SK-N-SH treated with all-trans-retinoic acid at 6 μM for 48 hours (cell line): ENCODE results near the gene SIRPA.
A peak's percentile ranks its signal among the peaks of the same experiment; 100 is the strongest.

Experiments used
- ATAC-seq: fragments of 200-7000 bp; cut with Tn5 transposase; 3 replicates; pipeline ENCODE4 v1.9.1; 2020; ENCODE audit warnings: mild to moderate bottlenecking, moderate library complexity
- ARNTL ChIP-seq: fragments of 450-650 bp; formaldehyde crosslinking; IDR thresholded peaks from 2 replicates; pipeline ENCODE4 v1.5.0; 2020; ENCODE audit warnings: low read depth, mild to moderate bottlenecking, moderate library complexity, borderline replicate concordance
- BACH2 ChIP-seq: fragments of 250-450 bp; sonication (Bioruptor Pico); IDR thresholded peaks from 2 replicates; pipeline ENCODE4 v1.9.0; 2021; ENCODE audit warnings: mild to moderate bottlenecking, borderline replicate concordance
- CREB5 ChIP-seq: fragments of 250-450 bp; sonication (Bioruptor Pico); IDR thresholded peaks from 2 replicates; pipeline ENCODE4 v1.5.1; 2020; ENCODE audit warnings: low read depth, mild to moderate bottlenecking, moderate library complexity
- CSDC2 ChIP-seq: fragments of 250-450 bp; sonication (Bioruptor Pico); IDR thresholded peaks from 2 replicates; pipeline ENCODE4 v1.5.0; 2020; ENCODE audit warnings: mild to moderate bottlenecking, moderate library complexity
- CSRNP3 ChIP-seq: fragments of 250-450 bp; sonication (Bioruptor Pico); IDR thresholded peaks from 2 replicates; pipeline ENCODE4 v1.5.1; 2021; ENCODE audit warnings: mild to moderate bottlenecking, moderate library complexity
- ESRRG ChIP-seq: fragments of 250-450 bp; sonication (Bioruptor Pico); IDR thresholded peaks from 2 replicates; pipeline ENCODE4 v1.6.1; 2021; ENCODE audit warnings: mild to moderate bottlenecking
- GLIS3 ChIP-seq: fragments of 250-450 bp; sonication (Bioruptor Pico); IDR thresholded peaks from 2 replicates; pipeline ENCODE4 v1.5.0; 2020; ENCODE audit warnings: mild to moderate bottlenecking, moderate library complexity
- ISL1 ChIP-seq: fragments of 250-450 bp; sonication (Bioruptor Pico); IDR thresholded peaks from 2 replicates; pipeline ENCODE4 v2.1.2; 2022; ENCODE audit warnings: mild to moderate bottlenecking, moderate library complexity
- OSR1 ChIP-seq: fragments of 250-450 bp; sonication (Bioruptor Pico); IDR thresholded peaks from 2 replicates; pipeline ENCODE4 v1.8.0; 2022; ENCODE audit warnings: moderate library complexity, mild to moderate bottlenecking, inconsistent platforms
- PATZ1 ChIP-seq: fragments of 250-450 bp; sonication (Bioruptor Pico); IDR thresholded peaks from 2 replicates; pipeline ENCODE4 v1.8.0; 2020; ENCODE audit warnings: mild to moderate bottlenecking, moderate library complexity, borderline replicate concordance
- POU6F1 ChIP-seq: fragments of 250-450 bp; sonication (Bioruptor Pico); IDR thresholded peaks from 2 replicates; pipeline ENCODE4 v1.8.0; 2021; ENCODE audit warnings: low read depth, mild to moderate bottlenecking, moderate library complexity, borderline replicate concordance
- PPARA ChIP-seq: fragments of 250-450 bp; sonication (Bioruptor Pico); IDR thresholded peaks from 2 replicates; pipeline ENCODE4 v1.5.0; 2020; ENCODE audit warnings: mild to moderate bottlenecking, borderline replicate concordance
- RARB ChIP-seq: fragments of 250-450 bp; sonication (Bioruptor Pico); IDR thresholded peaks from 2 replicates; pipeline ENCODE4 v1.8.0; 2021; ENCODE audit warnings: mild to moderate bottlenecking, moderate library complexity
- SNAI2 ChIP-seq: fragments of 250-450 bp; sonication (Bioruptor Pico); IDR thresholded peaks from 2 replicates; pipeline ENCODE4 v1.5.0; 2020; ENCODE audit warnings: mild to moderate bottlenecking, moderate library complexity
- TCF4 ChIP-seq: fragments of 250-450 bp; sonication (Bioruptor Pico); IDR thresholded peaks from 2 replicates; pipeline ENCODE4 v1.8.0; 2021; ENCODE audit warnings: mild to moderate bottlenecking, moderate library complexity, borderline replicate concordance
- TOX ChIP-seq: fragments of 250-450 bp; sonication (Bioruptor Pico); IDR thresholded peaks from 2 replicates; pipeline ENCODE4 v1.8.0; 2021; ENCODE audit warnings: mild to moderate bottlenecking, moderate library complexity, borderline replicate concordance
- TSHZ2 ChIP-seq: fragments of 250-450 bp; sonication (Bioruptor Pico); IDR thresholded peaks from 2 replicates; pipeline ENCODE4 v1.5.0; 2020; ENCODE audit warnings: mild to moderate bottlenecking, moderate library complexity
- ZC3H10 ChIP-seq: fragments of 250-450 bp; sonication (Bioruptor Pico); IDR thresholded peaks from 2 replicates; pipeline ENCODE4 v1.5.1; 2021; ENCODE audit warnings: mild to moderate bottlenecking, moderate library complexity
- ZFP3 ChIP-seq: fragments of 250-450 bp; sonication (Bioruptor Pico); IDR thresholded peaks from 2 replicates; pipeline ENCODE4 v1.5.0; 2020; ENCODE audit warnings: mild to moderate bottlenecking, moderate library complexity
- ZFP30 ChIP-seq: fragments of 450-650 bp; formaldehyde crosslinking; IDR thresholded peaks from 2 replicates; pipeline ENCODE4 v1.5.0; 2022; ENCODE audit warnings: mild to moderate bottlenecking, moderate library complexity
- ZNF565 ChIP-seq: fragments of 450-650 bp; formaldehyde crosslinking; conservative IDR thresholded peaks from 2 replicates; pipeline ENCODE4 v1.5.0; 2020; ENCODE audit warnings: low read depth, mild to moderate bottlenecking, moderate library complexity
- ZNF70 ChIP-seq: fragments of 450-650 bp; formaldehyde crosslinking; IDR thresholded peaks from 2 replicates; pipeline ENCODE4 v1.5.0; 2020; ENCODE audit warnings: mild to moderate bottlenecking, moderate library complexity
- ZNF8 ChIP-seq: fragments of 450-650 bp; formaldehyde crosslinking; IDR thresholded peaks from 2 replicates; pipeline ENCODE4 v1.5.0; 2020; ENCODE audit warnings: mild to moderate bottlenecking, moderate library complexity

The SIRPA gene

GRCh38 chr20:1894951-1895673 is at the start of gene SIRPA:
Gene SIRPA (plus strand): TSS chr20:1895407. CDS start chr20:1895448, 41 bp downstream.
- ATAC-seq = peak; percentile 75

GRCh38 chr20:1845701-1846100 is 49.5 kb upstream of the SIRPA start:
- ATAC-seq = no peak
- TF ChIP-seq ESRRG (CRISPR knock-in tag) (no peak), CSRNP3 (CRISPR knock-in tag) (no peak), OSR1 (CRISPR knock-in tag) (no peak), POU6F1 (CRISPR knock-in tag) (no peak), BACH2 (CRISPR knock-in tag) (no peak), PPARA (CRISPR knock-in tag) (no peak), CREB5 (CRISPR knock-in tag) (no peak), TCF4 (no peak), ARNTL (no peak), ISL1 (CRISPR knock-in tag) (no peak), TOX (no peak), ZFP30 (no peak), ZNF70 (CRISPR knock-in tag) (no peak), TSHZ2 (no peak), ZC3H10 (no peak), ZFP3 (CRISPR knock-in tag) (no peak), ZNF565 (no peak), SNAI2 (CRISPR knock-in tag) (no peak), RARB (CRISPR knock-in tag) (no peak), ZNF8 (CRISPR knock-in tag) (no peak)

More at GRCh38 chr20:1894951-1895673, at the start of gene SIRPA:
- TF ChIP-seq PATZ1 (peak; percentile 74; the same call in 1 of the 2 replicates), ZFP30 (no peak)

- no peak for ATAC-seq
- no peak for TF ChIP-seq OSR1 (CRISPR knock-in tag)
- no peak for TF ChIP-seq RARB (CRISPR knock-in tag)
- no peak for TF ChIP-seq TSHZ2
- no peak for TF ChIP-seq ISL1 (CRISPR knock-in tag)
- TF ChIP-seq ZC3H10 = no peak
- no peak for TF ChIP-seq SNAI2 (CRISPR knock-in tag)
- TF ChIP-seq ARNTL = no peak
- no peak for TF ChIP-seq POU6F1 (CRISPR knock-in tag)
- no peak for TF ChIP-seq CREB5 (CRISPR knock-in tag)
- no peak for TF ChIP-seq ZNF70 (CRISPR knock-in tag)
- TF ChIP-seq CSDC2 = no peak
- TF ChIP-seq TOX = no peak
- TF ChIP-seq GLIS3 (CRISPR knock-in tag) = no peak
Observed at GRCh38 chr20:1846341-1846740, 48.9 kb upstream of the SIRPA start.
